NCI-H1417 treated with DMSO at 0.1 percent for 48 hours (cell line): ENCODE data around the gene GATAD1.
"Not testable (repeated sequence)": the region's sequence is repeated elsewhere in the genome, so short reads cannot be mapped to it uniquely, and the experiment has no call there.

Source experiments
- DNase-seq: peaks from one replicate; lab custom pipeline; 2025; lab: John Stamatoyannopoulos, UW

The GATAD1 gene

DNA sequence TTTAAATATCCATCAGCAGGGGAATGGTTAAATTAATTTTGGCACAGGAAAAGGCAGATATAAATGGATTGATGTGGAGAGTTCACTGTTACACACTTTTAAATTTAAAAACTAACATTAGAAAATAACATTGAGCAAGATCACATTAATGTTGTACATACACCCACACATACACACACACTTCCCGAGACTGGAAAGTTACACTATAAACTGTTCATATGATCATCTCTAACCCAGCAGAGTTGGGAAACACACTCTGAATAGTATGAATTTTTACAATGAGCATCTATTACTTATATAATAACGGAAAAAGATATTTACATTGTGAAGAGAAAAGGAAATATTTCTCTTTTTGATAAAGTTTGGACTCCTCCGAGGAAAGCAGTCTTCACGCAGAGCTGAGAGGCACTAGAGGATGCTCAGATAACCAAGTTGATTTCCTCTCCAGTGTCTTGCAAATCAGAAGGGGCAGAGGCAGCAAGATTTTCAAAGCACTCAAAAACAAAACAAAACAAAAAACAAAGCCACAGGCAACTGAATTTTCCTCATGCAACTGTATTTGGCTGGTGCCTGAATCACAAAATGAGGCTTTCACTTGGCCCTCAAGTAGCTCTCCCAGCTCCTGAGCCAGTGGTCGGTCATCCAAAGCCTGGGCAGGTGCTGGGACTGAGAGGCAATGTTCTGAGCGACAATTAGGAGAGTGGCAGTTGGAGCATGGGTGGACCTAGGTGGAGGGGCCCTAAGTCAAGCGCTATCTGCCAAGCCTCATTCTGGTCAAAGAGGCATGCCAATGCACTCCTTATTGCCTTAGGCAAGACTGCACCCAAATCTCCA, 10.5 kb upstream of the GATAD1 start:
- no peak for DNase-seq

DNA sequence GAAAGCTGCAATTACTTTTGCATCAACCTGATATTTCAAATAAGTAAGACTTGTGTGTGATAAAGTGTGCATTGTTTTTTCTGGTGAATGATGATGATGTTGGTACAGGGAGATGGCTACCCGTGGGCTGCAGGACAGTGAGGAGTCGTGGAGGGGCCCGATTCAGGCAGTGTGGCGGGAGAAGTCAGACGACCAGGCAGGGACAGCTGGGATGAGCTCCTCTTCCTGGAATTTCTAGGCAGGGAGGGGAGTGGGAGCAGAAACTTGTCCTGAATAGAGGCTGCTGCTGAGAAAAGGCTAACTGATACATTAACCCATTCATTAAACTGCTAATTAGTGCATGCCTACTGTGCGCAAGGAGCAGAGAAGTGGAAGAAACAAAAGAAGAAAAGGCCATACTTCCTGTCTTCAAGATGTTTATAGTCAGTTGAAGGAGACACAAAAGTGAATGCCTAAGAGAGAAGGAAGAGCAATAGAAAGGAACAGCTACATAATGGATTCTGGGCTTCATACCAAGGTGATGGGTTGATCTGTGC, 9.3 kb upstream of the GATAD1 start:
- DNase-seq = no peak

DNA sequence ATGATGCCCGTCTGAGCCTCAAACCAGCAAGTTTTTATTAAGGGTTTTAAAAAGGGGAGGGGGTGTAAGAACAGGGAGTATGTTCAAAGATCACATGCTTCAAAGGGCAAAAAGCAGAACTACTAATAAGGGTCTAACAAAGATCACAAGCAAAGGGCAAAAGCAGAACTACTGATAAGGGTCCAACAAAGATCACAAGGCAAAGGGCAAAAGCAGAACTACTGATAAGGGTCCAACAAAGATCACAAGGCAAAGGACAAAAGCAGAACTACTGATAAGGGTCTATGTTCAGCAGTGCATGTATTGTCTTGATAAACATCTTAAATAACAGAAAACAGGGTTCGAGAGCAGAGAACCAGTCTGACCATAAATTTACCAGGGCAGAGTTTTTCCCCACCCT, 4.6 kb upstream of the GATAD1 start:
- not testable (repeated sequence) for DNase-seq

DNA sequence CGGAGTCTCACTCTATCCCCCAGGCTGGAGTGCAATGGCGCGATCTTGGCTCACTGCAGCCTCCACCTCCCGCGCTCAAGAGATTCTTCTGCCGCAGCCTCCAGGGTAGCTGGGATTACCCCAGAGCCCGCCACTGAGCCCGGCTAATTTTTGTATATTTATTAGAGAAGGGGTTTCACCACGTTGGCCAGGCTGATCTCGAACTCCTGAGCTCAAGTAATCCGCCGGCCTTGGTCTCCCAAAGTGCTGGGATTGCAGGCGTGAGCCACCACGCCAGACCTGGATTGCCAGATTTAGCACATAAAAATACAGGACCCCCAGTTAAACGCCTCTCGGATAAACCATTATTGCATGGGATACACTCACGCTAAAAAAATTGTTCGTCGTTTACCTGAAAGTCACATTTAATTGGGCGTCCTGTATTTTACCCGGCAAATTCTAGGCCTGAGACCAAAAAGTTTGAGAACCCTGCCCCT, 375 bp upstream of the GATAD1 start:
- no peak for DNase-seq

DNA sequence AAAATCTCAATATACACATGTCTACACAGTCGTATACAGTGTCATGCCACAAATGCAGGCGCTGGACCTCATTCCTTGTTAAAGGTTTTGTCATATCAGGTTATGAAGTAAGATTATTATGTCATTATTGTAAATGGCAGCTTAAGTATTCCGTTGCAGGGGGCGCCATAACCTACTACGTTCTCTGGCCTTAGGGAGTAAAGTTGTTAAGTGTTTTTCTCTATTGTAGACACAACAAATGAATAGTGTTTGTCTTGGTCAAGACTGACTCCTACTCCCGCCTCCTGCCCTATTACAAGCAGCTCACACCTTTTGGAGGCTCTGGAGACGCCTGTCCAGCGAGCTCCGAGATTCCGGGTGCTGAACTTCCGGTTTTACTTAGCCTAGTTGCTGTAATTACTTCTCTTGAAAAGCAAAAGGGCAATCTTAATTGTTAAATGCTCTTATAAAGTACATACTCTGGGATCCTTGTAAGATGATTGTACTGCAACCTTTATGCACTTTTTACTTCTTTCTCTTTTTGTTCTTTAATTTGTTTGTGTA, 994 bp downstream of the GATAD1 start:
- DNase-seq = no peak

DNA sequence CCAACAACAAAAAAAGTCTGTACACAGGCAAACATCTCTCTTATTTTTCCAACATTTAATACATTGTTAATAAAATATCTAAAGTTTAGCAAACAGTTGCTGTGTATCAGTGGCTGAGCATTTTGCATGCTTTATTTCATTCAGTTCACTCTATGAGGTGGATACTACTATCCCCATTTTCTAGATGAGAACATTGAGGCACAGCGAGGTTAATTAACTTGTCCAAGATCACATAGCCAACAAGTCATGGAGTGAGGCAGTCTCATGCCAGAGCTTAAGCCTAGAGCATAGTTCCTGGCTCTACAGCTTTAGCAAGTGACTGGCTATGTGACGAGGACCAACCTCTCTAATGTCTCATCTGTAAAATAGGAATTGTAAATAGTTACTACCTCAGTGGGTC, 4.4 kb downstream of the GATAD1 start:
- DNase-seq = no peak

DNA sequence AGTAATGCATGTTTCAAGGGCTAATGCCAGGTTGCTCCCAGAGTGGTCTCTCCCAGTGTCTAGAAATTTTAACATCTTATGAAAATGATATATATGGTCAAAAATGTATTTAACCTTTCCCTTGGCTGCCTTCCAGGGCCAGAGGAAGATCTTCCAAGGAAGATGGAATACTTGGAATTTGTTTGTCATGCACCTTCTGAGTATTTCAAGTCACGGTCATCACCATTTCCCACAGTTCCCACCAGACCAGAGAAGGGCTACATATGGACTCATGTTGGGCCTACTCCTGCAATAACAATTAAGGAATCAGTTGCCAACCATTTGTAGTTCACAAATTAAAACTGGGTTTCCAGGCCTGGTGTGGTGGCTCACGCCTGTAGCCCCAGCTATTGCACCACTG, 9.0 kb downstream of the GATAD1 start:
- DNase-seq = no peak

DNA sequence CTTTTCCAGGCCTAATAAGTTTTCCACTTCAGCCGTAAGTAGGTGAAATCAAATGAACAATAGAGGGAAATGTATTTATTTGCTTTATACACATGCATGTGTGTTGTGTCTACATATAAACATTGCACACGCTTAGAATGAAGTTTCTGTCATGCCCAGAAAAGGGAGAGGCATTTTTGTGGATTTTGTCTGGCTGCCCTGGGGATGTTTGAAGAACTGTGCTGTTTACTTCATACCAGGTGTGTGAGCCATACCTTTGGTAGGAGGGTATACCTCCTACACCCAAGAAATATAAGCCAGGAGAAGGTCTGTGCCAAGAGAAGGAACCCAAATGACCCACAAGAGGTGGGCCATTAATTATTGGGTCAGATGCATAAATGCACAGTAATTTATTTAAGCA, 12.8 kb downstream of the GATAD1 start:
- DNase-seq = no peak

DNA sequence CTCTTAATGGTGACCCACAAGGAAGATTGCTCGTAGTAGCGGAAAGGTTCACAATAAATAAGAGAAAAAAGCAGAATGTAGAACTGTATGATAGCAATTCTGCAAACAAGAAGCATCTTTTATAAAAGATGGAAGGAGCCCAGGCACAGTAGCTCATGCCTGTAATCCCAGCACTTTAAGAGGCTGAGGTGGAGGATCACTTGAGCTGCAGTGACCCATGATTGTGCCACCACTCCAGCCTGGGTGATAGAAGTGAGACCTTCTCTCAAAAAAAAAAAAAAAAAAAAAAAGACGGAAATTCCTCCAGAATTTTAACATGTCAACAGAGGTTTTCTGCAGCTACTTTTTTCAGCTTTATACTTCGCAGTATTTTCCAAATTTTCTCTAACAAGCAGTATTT, 13.2 kb downstream of the GATAD1 start:
- DNase-seq = no peak

DNA sequence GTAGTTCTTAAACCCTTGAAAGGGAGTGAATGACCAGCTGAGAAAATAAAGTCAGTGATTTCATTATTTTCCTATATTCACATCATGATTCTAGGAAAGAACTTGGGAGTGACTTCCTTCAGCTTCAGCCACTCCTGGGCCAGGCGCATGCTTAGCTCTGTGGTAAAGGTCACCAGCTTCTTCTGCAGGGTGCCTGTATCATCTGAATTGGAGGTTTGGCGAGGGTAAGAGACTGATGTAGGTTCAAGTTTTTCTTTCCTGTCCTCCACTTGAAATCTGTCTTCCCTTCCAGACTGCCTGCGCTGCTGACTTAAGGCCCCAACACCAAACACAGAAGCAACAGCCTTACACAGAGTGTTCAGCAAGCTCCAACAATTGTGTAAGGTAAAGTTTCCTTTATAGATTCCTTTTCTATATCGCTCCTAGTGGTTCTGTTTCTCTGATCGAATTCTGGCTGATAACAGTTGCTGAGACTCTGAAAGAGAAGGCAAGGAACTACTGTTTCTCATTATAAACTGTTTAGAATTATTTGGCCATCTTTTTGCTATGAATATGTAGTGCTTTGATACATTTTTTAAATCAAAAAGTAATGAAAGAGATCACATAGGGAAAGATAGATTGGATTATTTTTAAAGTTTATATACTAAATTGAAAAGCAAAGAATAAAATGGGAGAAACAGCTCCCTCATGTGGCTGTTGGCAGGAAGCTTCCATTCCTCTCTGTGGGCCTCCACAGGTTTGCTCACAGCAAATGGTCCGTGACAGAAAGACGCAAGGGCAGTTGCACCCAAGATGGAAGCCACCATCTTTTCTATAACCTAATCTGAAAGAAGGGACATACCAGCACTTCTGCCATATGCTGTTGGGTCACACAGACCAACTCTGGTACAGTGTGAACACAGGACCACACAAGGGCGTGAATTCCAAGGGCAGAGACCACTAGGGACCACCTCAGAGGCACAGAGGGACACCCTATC, 14.0 kb downstream of the GATAD1 start:
- DNase-seq = no peak

DNA sequence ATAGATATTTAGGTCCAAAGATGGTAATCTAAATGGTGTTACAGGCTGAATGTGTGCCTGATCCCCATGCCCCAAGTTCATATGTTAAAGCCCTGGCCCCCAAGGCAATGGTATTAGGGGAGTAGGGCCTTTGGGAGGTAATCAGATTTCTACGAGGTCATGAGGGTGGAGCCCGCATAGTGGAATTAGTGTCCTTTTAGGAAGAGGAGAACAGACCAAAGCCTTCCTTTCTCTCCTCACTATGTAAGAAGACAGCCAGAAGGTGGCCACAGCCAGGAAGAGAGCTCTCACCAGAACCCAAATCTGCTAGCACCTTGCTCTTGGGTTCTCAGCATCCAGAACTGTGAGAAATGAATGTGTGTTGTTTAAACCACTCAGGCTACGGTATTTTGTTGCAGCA, 15.3 kb downstream of the GATAD1 start:
- DNase-seq = no peak

DNA sequence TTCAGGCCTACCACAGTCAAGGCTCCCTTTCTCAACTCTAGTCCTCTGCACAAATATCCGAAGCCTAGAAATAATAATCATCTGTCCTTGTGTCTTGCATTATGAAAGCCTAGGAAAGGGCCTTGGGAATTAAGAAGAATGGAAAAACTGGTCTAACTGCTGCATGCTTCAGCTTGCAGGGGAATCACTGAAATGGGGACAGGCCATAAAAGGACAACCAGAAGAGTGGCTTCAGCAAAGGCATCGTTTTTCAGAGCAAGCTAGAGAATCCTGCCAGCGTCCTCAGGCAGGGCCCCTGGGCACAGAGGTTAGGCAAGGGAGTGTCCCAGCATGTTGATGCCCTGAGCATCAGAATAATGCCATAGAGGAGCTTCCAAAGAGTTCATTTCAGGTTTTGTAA, 17.2 kb downstream of the GATAD1 start:
- DNase-seq = no peak

DNA sequence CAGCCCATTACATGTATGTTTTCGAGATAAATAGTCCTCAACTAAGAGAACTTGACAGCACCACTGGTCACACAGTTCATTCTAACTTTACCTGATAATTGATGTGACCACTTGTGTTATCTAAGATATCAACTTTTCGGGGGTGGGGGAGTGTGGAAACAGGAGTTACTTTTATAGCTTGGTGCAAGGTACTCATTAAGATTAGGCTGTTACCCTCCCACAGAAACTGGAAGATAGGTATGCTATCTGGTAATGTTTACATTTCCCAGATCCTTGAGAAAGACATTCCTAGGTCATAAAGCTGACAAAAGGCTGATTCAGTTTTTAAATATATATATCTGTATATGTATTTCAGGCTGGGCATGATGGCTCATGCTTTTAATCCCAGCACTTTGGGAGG, 19.4 kb downstream of the GATAD1 start:
- no peak for DNase-seq

DNA sequence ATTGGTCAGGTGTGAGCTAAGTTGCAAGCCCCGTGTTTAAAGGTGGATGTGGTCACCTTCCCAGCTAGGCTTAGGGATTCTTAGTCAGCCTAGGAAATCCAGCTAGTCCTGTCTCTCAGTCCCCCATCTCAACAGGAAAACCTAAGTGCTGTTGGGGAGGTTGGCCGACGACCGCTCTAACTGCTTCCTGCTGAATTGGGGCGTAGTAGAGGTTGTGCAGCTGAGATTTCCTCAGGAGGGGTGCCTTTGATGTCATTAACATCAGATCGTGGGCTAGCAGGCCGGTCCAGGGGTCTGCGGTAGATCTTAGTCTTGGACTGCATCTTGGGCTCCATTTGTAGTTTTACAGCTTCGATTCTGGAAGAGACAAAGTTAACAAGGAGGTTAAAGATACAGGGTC, 21.3 kb downstream of the GATAD1 start:
- not testable (repeated sequence) for DNase-seq

DNA sequence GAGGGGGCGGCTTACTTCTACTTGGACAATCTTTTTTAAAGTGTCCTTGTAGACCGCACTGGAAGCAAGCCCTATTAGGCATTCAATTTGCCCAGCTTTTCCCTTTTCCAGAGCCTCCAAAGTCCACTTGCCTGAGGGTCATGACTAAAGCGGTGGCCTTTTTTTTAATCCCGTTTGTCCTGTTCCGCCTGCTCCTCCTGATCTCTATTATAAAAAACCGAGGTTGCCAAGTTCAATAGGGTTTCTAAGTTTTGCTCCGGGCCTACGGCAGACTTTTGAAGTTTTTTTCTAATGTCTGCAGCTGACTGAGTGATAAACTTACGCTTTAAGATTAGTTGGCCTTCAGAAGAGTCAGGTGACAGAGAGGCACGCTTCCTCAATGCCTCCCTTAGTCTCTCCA, 26.7 kb downstream of the GATAD1 start:
- DNase-seq = not testable (repeated sequence)

DNA sequence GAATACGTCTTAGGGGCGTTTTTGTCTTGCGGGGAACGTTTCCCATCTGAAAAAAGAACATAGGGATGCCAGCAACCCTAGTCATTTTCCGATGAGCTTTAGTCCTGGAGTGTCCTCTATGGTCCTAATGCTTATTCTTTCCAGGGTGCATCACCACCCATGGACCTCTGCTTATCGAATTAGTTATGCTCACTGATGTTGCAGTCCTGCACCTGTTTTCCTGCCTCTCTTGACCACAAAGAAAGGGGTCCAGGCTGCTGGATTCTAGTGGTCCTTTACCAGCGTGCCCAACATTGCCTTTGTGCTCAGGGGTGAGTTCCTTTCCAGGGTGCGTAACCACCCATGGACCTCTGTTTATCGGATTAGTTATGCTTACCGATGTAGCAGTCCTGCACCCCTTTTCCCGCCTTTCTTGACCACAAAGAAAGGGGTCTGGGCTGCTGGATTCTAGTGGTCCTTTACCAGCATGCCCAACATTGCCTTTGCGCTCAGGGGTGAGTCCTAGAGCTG, 28.0 kb downstream of the GATAD1 start:
- not testable (repeated sequence) for DNase-seq

DNA sequence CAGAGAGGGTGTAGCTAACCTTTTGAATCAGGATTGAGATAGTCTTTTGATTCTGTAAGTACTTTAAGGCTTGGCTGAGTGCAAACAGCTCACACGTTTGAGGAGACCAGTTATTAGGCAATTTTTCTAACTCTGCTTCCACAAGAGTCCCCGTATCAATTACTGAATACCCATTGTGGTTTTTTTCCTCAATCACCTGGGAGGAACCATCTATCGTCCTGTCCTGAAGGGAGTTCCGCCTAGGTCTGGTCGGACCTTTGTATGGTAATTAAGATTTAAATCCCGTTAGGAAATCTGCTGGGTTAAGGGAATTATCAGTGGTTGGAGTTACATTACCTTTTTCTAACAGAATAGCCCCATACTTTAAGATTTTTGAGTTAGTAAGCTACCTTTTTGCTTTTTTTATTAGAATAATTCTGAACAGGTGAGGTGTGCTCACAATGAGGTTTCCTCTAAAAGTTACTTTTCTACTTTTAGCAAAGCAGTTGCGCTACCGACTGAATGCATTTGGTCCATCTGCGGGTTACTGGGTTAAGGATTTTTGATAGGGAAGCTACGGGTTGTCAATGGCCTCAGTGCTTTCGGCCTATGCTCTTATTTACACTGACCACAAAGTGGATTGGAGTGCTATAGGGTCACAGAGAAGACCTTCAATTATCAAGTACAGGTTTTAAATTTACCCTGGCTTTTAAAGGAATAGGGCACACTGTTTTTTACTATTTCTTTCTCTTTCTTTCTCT, 28.7 kb downstream of the GATAD1 start:
- DNase-seq = not testable (repeated sequence)

DNA sequence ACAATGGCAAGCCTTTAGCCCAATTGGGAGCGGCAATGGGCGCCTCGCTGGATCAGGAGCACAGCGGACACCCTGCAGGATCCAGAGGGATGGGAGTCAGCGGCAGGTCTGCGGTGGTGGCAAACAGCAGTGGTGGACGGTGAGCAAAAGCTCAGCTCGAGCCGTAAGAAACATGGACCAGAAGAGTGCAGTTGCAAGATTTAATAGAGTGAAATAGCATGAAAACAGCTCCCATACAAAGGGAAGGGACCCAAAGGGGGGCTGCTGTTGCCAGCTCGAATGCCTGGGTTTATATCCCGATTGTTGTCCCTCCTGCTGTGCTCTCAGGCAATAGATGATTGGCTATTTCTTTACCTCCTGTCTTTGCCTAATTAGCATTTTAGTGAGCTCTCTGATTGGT, 30.4 kb downstream of the GATAD1 start, which contains the start of gene ERVW-1:
Gene ERVW-1 (minus strand): TSS at position 266 of the 400 bp plus-strand sequence. CDS start 7,565 bp downstream, outside the sequence.
- DNase-seq = not testable (repeated sequence)

DNA sequence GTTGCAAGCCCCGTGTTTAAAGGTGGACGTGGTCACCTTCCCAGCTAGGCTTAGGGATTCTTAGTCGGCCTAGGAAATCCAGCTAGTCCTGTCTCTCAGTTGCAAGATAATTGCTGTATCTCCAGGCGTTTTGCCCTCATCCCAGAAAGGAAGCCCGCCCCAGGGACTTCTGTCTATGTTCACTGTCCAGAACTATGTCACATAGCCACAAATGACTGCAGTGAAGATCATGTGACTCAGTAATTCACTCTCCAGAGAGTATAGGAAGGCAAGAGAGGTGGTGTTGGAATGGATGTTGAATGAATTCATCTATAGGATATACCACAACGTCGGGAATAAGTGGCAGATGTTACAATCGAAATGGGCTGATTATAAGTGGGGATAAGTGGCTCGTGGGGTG, 30.8 kb downstream of the GATAD1 start:
- DNase-seq = no peak

DNA sequence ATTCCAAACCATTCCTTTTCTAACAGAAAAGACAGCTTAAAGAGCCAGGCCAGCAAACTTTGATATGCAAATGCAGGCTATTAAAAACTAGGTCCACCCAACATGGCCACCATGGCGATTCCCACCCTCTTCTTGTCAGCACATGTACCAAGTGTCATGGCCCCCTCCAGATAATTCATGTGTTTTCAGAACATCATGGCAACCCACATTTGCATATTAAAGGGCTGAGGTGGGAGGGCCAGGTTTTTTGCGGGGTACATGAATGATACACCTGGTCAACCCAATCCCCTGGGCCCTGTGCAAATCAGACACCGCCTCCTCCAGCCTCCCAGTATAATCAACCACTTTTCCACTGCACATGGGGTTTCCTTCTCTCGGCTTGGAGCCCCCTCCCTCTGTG, 31.4 kb downstream of the GATAD1 start:
- DNase-seq = no peak

DNA sequence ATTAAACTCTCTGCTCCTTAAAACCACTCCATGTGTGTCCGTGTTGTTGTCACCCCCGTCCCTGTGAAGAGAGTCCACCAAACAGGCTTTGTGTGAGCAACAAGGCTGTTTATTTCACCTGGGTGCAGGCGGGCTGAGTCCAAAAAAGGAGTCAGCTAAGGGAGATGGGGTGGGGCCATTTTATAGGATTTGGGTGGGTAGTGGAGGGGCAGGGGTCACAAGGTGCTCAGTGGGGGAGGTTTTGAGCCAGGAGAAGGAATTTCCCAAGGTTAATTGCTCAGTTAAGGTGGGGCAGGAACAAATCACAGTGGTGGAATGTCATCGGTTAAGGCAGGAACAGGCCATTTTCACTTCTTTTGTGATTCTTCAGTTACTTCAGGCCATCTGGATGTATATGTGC, 31.9 kb downstream of the GATAD1 start:
- DNase-seq = not testable (repeated sequence)
